Sigmoid colon (tissue), 7 donors: ENCODE results near the gene ZNF548. TPM values are rescaled to one million over a fixed set of nuclear protein-coding genes. Genes with fewer than 3 reads are reported as not detected.
A peak's percentile ranks its signal among the peaks of the same experiment; 100 is the strongest.

Source experiments
- DNase-seq: peaks from one replicate; pipeline ENCODE4 v3.0.0-alpha.2; 2019
- H3K27ac ChIP-seq, 4 donors: fragments of 200-600 bp; sonication (generic); one replicate each; pipeline ENCODE4 v1.5.1; 2016 to 2019; ENCODE audit warnings: mild to moderate bottlenecking in 1 of 4
- H3K27me3 ChIP-seq, 3 donors: fragments of 200-600 bp; sonication (generic); one replicate each; pipeline ENCODE4 v1.5.1; 2019; ENCODE audit warnings: mild to moderate bottlenecking in 1 of 3
- H3K36me3 ChIP-seq, 4 donors: fragments of 200-600 bp; sonication (generic); one replicate each; pipeline ENCODE4 v1.5.1; 2016 to 2019
- H3K4me1 ChIP-seq, 4 donors: fragments of 200-600 bp; sonication (generic); one replicate each; pipeline ENCODE4 v1.5.1; 2017 to 2019
- H3K4me3 ChIP-seq, 4 donors: fragments of 200-600 bp; sonication (generic); one replicate each; pipeline ENCODE4 v1.5.1; 2017 to 2019; ENCODE audit warnings: mild to moderate bottlenecking in 2 of 4, moderate library complexity in 1 of 4
- H3K9me3 ChIP-seq, 4 donors: fragments of 200-600 bp in 3 of 4; sonication (generic) in 3 of 4; one replicate each; pipeline versions ENCODE4 v1.5.1 to v1.6.1; 2013 to 2019
- CTCF ChIP-seq, 4 experiments: fragments of 450-650 bp in 3 of 4; fragments of 200-600 bp in 1 of 4; IDR thresholded peaks; one replicate each; pipeline ENCODE4 v1.5.1; 2016 to 2019; ENCODE audit warnings: antibody characterized with exemption in 4 of 4, mild to moderate bottlenecking in 3 of 4, moderate library complexity in 2 of 4
- EP300 ChIP-seq, 4 donors: sonication (generic); formaldehyde crosslinking; IDR thresholded peaks; one replicate each; pipeline ENCODE4 v1.6.1; 2017; ENCODE audit warnings: antibody characterized with exemption in 4 of 4
- POLR2A ChIP-seq, 2 donors: fragments of 450-650 bp; IDR thresholded peaks; one replicate each; pipeline ENCODE4 v1.6.1; 2016; ENCODE audit warnings: antibody characterized with exemption in 2 of 2, mild to moderate bottlenecking in 2 of 2, moderate library complexity in 2 of 2
- POLR2AphosphoS5 ChIP-seq, 4 donors: sonication (generic); formaldehyde crosslinking; IDR thresholded peaks; one replicate each; pipeline ENCODE4 v1.6.1; 2017; ENCODE audit warnings: antibody characterized with exemption in 4 of 4
- WGBS, 2 donors: extraction: QIAGEN DNeasy Blood & Tissue Kit; methylation state at CpG; one replicate each; pipeline ENCODE4 v1.1.7; 2013; 5-methylcytosine and 5-hydroxymethylcytosine counted together
- intact Hi-C: fragments of 100-400 bp; cut with DNase I; formaldehyde crosslinking; loops from one replicate; pipeline ENCODE4 v1.15.1; 2023
- polyA plus RNA-seq, 3 donors: library from polyadenylated mRNA; stranded (reverse); fragments of 200-250 nt; gene quantifications; one replicate each; pipeline ENCODE4 v1.2.3, GENCODE V29; 2013
- total RNA-seq, 4 donors: library from RNA; depleted of rRNA; stranded (reverse); fragments of >200 nt; gene quantifications; one replicate each; pipeline ENCODE4 v1.1.0, GENCODE V29; 2016
- donor health status: healthy with polysubstance abuse.
- donor health status: Bipolar disorder and iron deficiency.
- donor health status: healthy.

ZNF548 gene
- total and polyA plus RNA-seq, 7 donors = 1.2 to 29.1 (median 21.9) TPM

GRCh38 chr19:57362419-57362818 is 27.2 kb upstream of the ZNF548 start:
- WGBS, 2 donors = 63 to 72% methylated on average over 2 of the region's 2 CpGs
- Histone ChIP-seq H3K36me3 (peaks cover 5 to 24% (median 15%) of the 10 kb centered on the region in 4 donors), H3K4me3 (peak overlapping the region in 3 of 4 donors; percentile 86 to 91 (median 88))

GRCh38 chr19:57362997-57363687 is 26.5 kb upstream of the ZNF548 start, which contains the start of the genes TRAPPC2B and ZNF547:
Gene TRAPPC2B, plus strand, starts transcription at chr19:57363551. Its CDS starts 1,283 bp downstream, at chr19:57364834.
Gene ZNF547, plus strand, starts transcription at chr19:57363551. Its CDS starts 5,005 bp downstream, at chr19:57368556.
- Histone ChIP-seq H3K27ac (peak within 1 kb of the TSS; percentile 94 to 98 (median 96)), H3K36me3 (peaks cover 0 to 16% (median 9%) of the 10 kb centered on the region in 4 donors), H3K9me3 (peaks cover 0 to 8% (median 7%) of the 10 kb centered on the region in 4 donors), H3K4me1 (peaks cover 0 to 17% (median 12%) of the 10 kb centered on the region in 4 donors), H3K27me3 (no peaks in the 10 kb centered on the region), H3K4me3 (peak within 1 kb of the TSS; percentile 86 to 91 (median 88))
- 1 to 2% methylated on average over 47 of the region's 47 CpGs for WGBS, 2 donors
- peak; percentile 100 for DNase-seq
- TF ChIP-seq POLR2AphosphoS5 (IDR thresholded peaks at IDR 0.05) = peak; percentile 86 to 92 (median 90)
- peak in 1 of 2 donors; percentile 59 for TF ChIP-seq POLR2A (IDR thresholded peaks at IDR 0.05)
- no peak for TF ChIP-seq CTCF (IDR thresholded peaks at IDR 0.05)
- TF ChIP-seq EP300 (IDR thresholded peaks at IDR 0.05) = peak in 2 of 4 donors; percentile 55 to 97
- intact Hi-C loops = loop anchor here (1.0 to 5.0 kb wide), 3 partner anchors 26 to 123 kb away; partner anchors contain the start of genes ZNF543, ZNF548 and ZNF805

More at GRCh38 chr19:57362419-57362818, 27.2 kb upstream of the ZNF548 start:
- peaks cover 2 to 14% (median 10%) of the 10 kb centered on the region in 4 donors for H3K9me3 ChIP-seq
- H3K27me3 ChIP-seq = no peaks in the 10 kb centered on the region
- intact Hi-C loops = loop anchor here (5.0 kb wide), 1 partner anchor 40 kb away; the partner anchor contains the start of gene ZNF543
- peaks cover 0 to 17% (median 12%) of the 10 kb centered on the region in 4 donors for H3K4me1 ChIP-seq
- DNase-seq = no peak
- TF ChIP-seq CTCF (IDR thresholded peaks at IDR 0.05) (no peak), POLR2AphosphoS5 (IDR thresholded peaks at IDR 0.05) (no peak), EP300 (IDR thresholded peaks at IDR 0.05) (no peak), POLR2A (IDR thresholded peaks at IDR 0.05) (no peak)
- peak overlapping the region; percentile 80 to 98 (median 95) for H3K27ac ChIP-seq

- Histone ChIP-seq H3K9me3 (peaks cover 0 to 5% (median 3%) of the 10 kb centered on the region in 4 donors), H3K27ac (peak overlapping the region; percentile 94 to 98 (median 96)), H3K4me3 (peak overlapping the region; percentile 86 to 91 (median 88)), H3K27me3 (no peaks in the 10 kb centered on the region), H3K4me1 (peaks cover 0 to 17% (median 12%) of the 10 kb centered on the region in 4 donors), H3K36me3 (peaks cover 0 to 10% (median 4%) of the 10 kb centered on the region in 4 donors)
- intact Hi-C loops = loop anchor here (1.0 to 5.0 kb wide), 3 partner anchors 26 to 123 kb away; partner anchors contain the start of genes ZNF543, ZNF548 and ZNF805
- WGBS, 2 donors = 2 to 3% methylated on average over 18 of the region's 18 CpGs
- TF ChIP-seq POLR2AphosphoS5 (IDR thresholded peaks at IDR 0.05) (no peak), CTCF (IDR thresholded peaks at IDR 0.05) (no peak), EP300 (IDR thresholded peaks at IDR 0.05) (no peak), POLR2A (IDR thresholded peaks at IDR 0.05) (no peak)
- no peak for DNase-seq
Observed at GRCh38 chr19:57363688-57364181, 25.9 kb upstream of the ZNF548 start.

GRCh38 chr19:57366776-57367175 is 22.9 kb upstream of the ZNF548 start:
- Histone ChIP-seq H3K36me3 (peaks cover 0 to 4% (median under 1%) of the 10 kb centered on the region in 4 donors), H3K4me1 (peaks cover 0 to 17% (median 12%) of the 10 kb centered on the region in 4 donors), H3K9me3 (no peaks in the 10 kb centered on the region), H3K27ac (no peak overlapping the region), H3K4me3 (no peak overlapping the region), H3K27me3 (no peaks in the 10 kb centered on the region)
- TF ChIP-seq EP300 (IDR thresholded peaks at IDR 0.05) (no peak), POLR2AphosphoS5 (IDR thresholded peaks at IDR 0.05) (no peak), CTCF (IDR thresholded peaks at IDR 0.05) (no peak), POLR2A (IDR thresholded peaks at IDR 0.05) (no peak)
- no peak for DNase-seq
- WGBS, 2 donors = 92 to 98% methylated on average over 2 of the region's 2 CpGs
- intact Hi-C loops = no loop called here
